ENCODE measurements around the gene COL18A1. TPM values are rescaled to one million over a fixed set of nuclear protein-coding genes. Genes with fewer than 3 reads are reported as not detected.

The COL18A1 gene
- total RNA-seq, 1 donor from 2014 or later, result 535 TPM

DNA sequence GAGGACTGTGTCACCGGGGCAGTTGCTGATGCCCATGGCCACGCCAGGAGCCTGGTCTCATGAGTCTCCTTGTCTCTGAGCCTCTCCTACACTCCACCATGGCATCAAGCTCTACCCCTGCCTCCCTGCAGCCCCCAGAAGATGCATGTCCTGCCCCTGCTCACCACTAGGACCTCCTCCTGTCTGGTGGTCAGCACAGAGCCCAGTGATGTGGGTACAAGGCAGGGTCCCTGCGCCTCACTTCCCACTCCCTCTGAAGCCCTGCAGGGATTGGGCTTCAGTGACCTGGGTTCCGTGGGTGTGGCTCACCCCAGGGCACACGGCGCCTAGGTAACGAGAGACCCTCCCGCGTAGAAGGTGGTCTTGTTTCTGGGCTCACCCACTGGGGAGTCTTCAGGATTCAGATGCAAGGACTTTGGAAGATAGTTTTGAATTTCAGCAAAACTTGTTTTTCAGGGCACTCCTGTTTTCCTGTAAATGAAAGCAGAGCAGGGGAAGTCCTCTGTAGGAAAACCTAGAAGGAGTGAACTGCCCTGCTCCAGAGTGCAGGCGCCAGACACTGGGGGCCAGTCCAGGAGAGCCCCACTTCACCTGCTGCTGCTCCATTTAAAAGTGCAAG is 2.8 kb downstream of the COL18A1 start:
- TF ChIP-seq, protein P1, sequence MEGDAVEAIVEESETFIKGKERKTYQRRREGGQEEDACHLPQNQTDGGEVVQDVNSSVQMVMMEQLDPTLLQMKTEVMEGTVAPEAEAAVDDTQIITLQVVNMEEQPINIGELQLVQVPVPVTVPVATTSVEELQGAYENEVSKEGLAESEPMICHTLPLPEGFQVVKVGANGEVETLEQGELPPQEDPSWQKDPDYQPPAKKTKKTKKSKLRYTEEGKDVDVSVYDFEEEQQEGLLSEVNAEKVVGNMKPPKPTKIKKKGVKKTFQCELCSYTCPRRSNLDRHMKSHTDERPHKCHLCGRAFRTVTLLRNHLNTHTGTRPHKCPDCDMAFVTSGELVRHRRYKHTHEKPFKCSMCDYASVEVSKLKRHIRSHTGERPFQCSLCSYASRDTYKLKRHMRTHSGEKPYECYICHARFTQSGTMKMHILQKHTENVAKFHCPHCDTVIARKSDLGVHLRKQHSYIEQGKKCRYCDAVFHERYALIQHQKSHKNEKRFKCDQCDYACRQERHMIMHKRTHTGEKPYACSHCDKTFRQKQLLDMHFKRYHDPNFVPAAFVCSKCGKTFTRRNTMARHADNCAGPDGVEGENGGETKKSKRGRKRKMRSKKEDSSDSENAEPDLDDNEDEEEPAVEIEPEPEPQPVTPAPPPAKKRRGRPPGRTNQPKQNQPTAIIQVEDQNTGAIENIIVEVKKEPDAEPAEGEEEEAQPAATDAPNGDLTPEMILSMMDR (conservative IDR thresholded peaks at IDR 0.05; ENCODE audit: low read depth, low read length), result peak; percentile 16
- H3K4me3 ChIP-seq (ENCODE audit: low read depth, low read length), result no peak overlapping the region
- DNase-seq (ENCODE audit: low read depth), result no peak

DNA sequence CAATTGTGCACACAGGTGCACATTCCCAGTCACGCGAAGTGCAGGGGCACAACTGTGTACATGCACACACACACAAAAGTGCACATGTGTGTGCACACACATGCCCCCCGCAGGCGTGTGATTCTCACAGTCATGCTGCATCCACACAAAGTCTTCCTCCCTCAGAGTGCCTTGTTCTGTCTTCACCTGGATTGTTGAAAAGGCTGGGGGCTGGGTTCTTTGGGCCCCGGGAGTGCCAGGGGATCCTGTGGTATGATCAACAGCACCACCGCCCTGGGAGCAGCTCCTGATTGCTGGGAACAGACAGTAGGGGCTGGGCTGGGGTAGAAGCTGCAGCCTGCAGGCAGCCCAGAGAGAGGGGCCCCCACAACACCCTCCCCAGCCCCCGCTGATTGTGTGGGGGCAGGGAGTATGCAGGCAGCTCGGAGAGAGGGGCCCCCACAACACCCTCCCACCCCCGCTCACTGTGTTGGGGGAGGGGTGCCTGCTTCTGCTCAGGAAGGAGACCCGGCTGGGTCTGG is 3.4 kb downstream of the COL18A1 start:
- no peak for DNase-seq (ENCODE audit: low read depth)
- no peak overlapping the region for H3K4me3 ChIP-seq (ENCODE audit: low read depth, low read length)
- TF ChIP-seq, protein P1 (conservative IDR thresholded peaks at IDR 0.05; ENCODE audit: low read depth, low read length), result no peak

DNA sequence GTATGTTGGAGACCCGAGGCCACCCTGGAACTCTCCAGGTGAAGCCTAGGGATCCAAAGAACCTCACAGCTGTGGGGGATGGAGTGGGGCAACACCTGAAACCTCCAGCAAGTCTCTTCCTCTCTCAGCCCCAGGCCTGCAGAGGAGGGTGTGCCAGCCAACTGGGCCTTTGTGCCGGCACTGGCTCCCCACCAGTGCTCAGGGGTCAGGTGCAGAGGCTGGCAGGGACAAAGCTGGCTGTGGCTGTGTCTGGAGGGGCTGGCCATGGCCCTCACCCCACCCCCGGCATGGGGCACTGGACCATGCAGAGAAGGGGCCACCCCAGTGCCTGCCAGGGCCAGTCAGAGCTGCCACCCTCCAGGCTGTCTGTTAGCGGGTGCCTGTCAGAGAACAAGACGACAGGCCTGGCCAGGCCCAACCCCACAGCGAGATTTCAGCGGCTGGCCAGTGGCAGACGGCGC is 3.9 kb downstream of the COL18A1 start:
- no peak for DNase-seq (ENCODE audit: low read depth)
- no peak overlapping the region for H3K4me3 ChIP-seq (ENCODE audit: low read depth, low read length)

DNA sequence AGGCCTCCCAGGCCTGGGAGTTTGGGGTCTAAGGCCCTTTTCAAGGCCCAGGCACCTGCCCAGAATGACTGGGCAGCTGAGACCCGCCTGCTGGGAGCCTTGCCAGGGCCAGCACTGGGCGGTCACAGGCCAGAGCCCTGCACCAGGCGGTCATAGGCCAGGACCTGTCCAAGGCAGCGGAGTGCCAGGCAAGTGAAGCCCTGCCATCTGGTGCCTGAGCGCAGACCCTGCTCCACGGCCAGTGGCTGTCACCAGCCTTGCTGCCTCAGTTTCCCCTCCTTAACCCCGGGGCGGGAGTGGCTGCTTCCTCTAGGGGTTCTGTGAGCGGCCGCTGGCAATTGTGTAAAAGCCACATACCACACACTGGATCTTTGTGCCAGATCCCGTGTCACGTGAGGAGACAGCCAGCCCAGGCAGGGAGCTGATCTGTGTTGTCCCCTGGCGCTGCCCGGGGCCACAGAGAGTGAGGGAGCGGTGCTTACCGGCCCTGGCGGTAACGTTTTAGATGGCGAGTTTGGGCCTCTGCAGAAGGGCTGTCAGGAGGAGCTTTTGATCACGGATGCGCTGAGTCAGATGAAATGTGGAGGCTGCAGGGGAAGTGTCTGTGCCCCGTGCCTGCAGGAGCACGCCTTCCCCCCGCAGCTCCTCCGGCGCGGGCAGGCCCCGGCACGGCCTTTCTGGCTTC is 4.6 kb downstream of the COL18A1 start:
- TF ChIP-seq, protein P1 (conservative IDR thresholded peaks at IDR 0.05; ENCODE audit: low read depth, low read length), result no peak
- DNase-seq (ENCODE audit: low read depth), result no peak
- peak overlapping the region; percentile 26 for H3K4me3 ChIP-seq (ENCODE audit: low read depth, low read length)

More for the DNA sequence above, 3.9 kb downstream of the COL18A1 start:
- TF ChIP-seq, protein P1 (conservative IDR thresholded peaks at IDR 0.05; ENCODE audit: low read depth, low read length), result no peak

DNA sequence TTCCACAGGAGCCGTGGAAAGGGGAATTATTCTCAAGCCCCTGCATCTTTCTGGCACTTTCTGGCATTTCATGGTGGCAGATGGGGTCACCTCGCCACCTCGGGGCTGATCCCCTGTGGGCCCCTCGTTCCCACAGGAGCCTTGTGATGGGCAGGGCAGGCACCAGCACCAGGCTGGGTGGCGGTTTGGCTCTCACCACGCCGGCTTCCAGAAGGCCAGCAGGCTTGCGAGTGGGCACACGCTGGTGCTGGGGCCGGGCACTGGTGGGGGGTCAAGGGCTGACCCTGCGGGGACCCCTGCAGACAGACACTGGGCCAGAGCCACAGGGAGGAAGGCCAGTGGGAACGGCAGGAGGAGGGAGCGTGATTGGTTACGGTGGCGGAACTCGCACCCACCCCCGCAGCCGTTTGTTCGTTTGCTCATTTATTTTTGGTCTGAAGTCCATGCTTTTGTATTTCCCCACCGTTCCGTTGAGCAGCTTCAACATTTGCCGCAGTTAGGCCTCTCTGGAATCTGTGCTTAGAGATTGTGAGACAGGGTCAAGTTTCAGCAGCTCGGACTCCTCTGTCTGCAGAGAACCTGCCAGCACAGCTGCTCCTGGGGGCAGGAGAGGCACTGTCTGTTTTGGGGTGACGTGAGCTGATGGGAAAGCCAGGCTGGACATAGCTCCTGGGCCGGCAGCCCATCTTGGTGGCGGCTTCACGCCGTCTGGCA is 5.3 kb downstream of the COL18A1 start:
- no peak for DNase-seq (ENCODE audit: low read depth)
- H3K4me3 ChIP-seq (ENCODE audit: low read depth, low read length), result peak overlapping the region; percentile 26
- TF ChIP-seq, protein P1 (conservative IDR thresholded peaks at IDR 0.05; ENCODE audit: low read depth, low read length), result no peak

DNA sequence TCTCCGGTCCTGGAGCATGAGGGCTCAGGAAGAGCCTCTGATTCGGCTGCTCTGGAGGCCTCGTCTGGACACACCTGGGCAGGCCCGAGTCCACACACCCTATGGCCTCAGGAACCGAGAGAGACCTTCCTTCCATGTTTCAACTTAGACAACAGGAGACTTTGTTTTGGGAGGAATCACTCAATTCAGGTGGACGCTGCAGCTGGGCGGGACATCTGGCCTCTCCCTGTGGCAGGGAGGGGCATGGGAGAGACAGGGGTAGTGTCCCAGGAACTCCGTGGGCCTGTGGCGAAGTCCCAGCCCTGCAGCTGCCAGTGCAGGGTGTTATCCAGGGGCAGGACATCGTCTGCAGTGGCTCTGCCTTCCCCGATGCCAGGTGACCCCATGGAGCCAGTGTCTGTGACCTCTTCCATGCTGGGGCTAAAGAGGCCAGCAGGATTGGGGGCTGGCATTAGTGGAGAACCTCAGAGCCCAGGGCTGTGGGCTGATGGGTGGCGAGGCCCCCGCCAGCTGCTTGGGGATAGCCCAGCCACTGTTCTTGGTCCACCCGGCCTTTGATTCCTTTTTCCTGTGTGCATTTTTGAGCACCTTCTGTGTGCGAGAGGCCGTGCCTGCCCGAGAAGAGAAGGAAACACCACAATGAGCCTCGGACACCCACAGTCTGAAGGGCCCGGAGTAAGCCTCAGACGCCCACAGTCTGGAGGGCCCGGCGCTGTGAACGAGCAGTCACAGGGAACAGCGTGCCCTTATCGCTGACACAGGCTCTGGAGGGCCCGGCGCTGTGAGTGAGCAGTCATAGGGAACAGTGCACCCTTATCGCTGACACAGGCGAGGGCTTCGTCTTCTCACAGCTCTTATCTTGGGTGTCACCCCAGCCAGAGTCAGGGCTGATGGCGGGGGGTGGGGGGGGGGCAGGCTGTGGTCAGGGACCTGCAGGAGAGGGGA is 6.2 kb downstream of the COL18A1 start:
- DNase-seq (ENCODE audit: low read depth), result no peak
- no peak overlapping the region for H3K4me3 ChIP-seq (ENCODE audit: low read depth, low read length)
- TF ChIP-seq, protein P1 (conservative IDR thresholded peaks at IDR 0.05; ENCODE audit: low read depth, low read length), result no peak

Measured in epithelial cell of proximal tubule (primary cell).